A549 (cell line): ENCODE measurements around the gene TNP2.

Experiments
- CTCF ChIP-seq: fragments of >200 bp; sonication (Bioruptor Twin); formaldehyde crosslinking; IDR thresholded peaks from 3 replicates; pipeline ENCODE4 v1.5.1; 2016
- KDM5A ChIP-seq: fragments of 200-600 bp; sonication (generic); IDR thresholded peaks from 2 replicates; pipeline ENCODE4 v1.6.1; 2016; ENCODE audit warnings: antibody characterized with exemption, mild to moderate bottlenecking
- POLR2AphosphoS2 ChIP-seq: conservative IDR thresholded peaks from 2 replicates; pipeline ENCODE4 v1.6.1; 2012; ENCODE audit warnings: low read length, improper control_type of control experiment, inconsistent platforms
- RAD21 ChIP-seq, 2 experiments: fragments of >200 bp in 1 of 2; sonication (Bioruptor Twin) in 1 of 2; formaldehyde crosslinking in 1 of 2; IDR thresholded peaks in 1 of 2; conservative IDR thresholded peaks in 1 of 2; 2 replicates in 1 of 2; 3 replicates in 1 of 2; pipeline ENCODE4 v1.6.1; 2012 to 2018; ENCODE audit warnings: inconsistent platforms in 1 of 2
- REST ChIP-seq: fragments of 200-600 bp; sonication (generic); IDR thresholded peaks from 2 replicates; pipeline ENCODE4 v1.6.1; 2016; ENCODE audit warnings: antibody characterized with exemption, mild to moderate bottlenecking, moderate library complexity

- TF ChIP-seq KDM5A, result no peak
- TF ChIP-seq CTCF, result no peak
- TF ChIP-seq RAD21 (conservative IDR thresholded peaks at IDR 0.05 in 1 of 2, IDR thresholded peaks at IDR 0.05 in 1 of 2), result no peak
- no peak for TF ChIP-seq REST
- TF ChIP-seq POLR2AphosphoS2, result no peak
Measured at GRCh38 chr16:11264155-11264832, 4.8 kb downstream of the TNP2 start.
